DND-41 (cell line): ENCODE results near the gene FAM240B.

ENCODE experiments used
- EZH2 ChIP-seq: IDR thresholded peaks from 3 replicates; pipeline ENCODE4 v1.6.1; 2012; ENCODE audit warnings: borderline replicate concordance, low read depth, mild to moderate bottlenecking, moderate library complexity, low read length, inconsistent platforms; ENCODE audit not compliant: severe bottlenecking
- TF ChIP-seq, protein P1 (sequence below): IDR thresholded peaks from 2 replicates; pipeline ENCODE4 v1.5.1; 2012; ENCODE audit warnings: borderline replicate concordance, low read length, moderate library complexity, mild to moderate bottlenecking; ENCODE audit not compliant: poor library complexity, severe bottlenecking; ENCODE audit errors: extremely low read depth

DNA sequence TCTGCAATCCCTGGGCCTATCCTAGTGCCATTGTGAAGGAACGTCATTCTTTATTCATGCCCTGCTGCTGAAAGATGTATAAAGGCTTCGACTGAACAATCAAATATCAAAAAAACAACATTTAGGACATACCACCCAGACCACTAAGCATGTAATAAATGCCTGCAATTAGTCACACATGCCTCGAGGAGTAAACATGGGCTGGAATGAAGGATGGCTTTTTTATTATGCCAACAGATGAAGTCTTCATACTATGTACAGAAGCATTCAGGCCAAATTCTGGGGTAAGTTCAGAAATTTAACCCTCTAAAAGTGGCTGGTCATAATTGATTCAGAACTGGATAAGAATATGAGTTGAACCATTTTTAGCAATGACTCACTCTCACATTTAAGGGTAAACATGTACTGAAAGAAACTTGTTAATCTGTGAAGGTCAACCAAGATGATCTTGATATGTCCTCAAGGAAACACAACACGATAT is 38.1 kb downstream of the FAM240B start:
- TF ChIP-seq, protein P1, sequence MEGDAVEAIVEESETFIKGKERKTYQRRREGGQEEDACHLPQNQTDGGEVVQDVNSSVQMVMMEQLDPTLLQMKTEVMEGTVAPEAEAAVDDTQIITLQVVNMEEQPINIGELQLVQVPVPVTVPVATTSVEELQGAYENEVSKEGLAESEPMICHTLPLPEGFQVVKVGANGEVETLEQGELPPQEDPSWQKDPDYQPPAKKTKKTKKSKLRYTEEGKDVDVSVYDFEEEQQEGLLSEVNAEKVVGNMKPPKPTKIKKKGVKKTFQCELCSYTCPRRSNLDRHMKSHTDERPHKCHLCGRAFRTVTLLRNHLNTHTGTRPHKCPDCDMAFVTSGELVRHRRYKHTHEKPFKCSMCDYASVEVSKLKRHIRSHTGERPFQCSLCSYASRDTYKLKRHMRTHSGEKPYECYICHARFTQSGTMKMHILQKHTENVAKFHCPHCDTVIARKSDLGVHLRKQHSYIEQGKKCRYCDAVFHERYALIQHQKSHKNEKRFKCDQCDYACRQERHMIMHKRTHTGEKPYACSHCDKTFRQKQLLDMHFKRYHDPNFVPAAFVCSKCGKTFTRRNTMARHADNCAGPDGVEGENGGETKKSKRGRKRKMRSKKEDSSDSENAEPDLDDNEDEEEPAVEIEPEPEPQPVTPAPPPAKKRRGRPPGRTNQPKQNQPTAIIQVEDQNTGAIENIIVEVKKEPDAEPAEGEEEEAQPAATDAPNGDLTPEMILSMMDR, result no peak
- no peak for TF ChIP-seq EZH2
